NT2/D1 (cell line): ENCODE data around the gene EFNA3.

ENCODE experiments used
- SUZ12 ChIP-seq: IDR thresholded peaks from 2 replicates; pipeline ENCODE4 v1.6.1; 2011; ENCODE audit not compliant: insufficient read length, insufficient read depth; ENCODE audit errors: extremely low read depth
- YY1 ChIP-seq: IDR thresholded peaks from 2 replicates; pipeline ENCODE4 v1.6.1; 2011; ENCODE audit not compliant: insufficient read length, insufficient read depth
- ZNF274 ChIP-seq: IDR thresholded peaks from 2 replicates; pipeline ENCODE4 v1.6.1; 2011; ENCODE audit warnings: mild to moderate bottlenecking, low read depth, low read length

GRCh38 chr1:155116113-155116764, 37.6 kb downstream of the EFNA3 start:
- TF ChIP-seq SUZ12 (no peak), ZNF274 (no peak), YY1 (no peak)
